A549 treated with AZD9567 at 1 μM for 4 hours (cell line): ENCODE results near the gene TMEM100. TPM values are rescaled to one million over a fixed set of nuclear protein-coding genes. Genes with fewer than 3 reads are reported as not detected.

ENCODE experiments used
- total RNA-seq: library from RNA; stranded (reverse); fragments of 200-300 nt; extraction: Qiagen RNA extraction; gene quantifications from 5 replicates; pipeline ENCODE4 v1.2.3, GENCODE V29; 2022; ENCODE audit not compliant: insufficient read depth

TMEM100 gene, protein sequence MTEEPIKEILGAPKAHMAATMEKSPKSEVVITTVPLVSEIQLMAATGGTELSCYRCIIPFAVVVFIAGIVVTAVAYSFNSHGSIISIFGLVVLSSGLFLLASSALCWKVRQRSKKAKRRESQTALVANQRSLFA
- total RNA-seq: not detected in 5 replicates

DNA sequence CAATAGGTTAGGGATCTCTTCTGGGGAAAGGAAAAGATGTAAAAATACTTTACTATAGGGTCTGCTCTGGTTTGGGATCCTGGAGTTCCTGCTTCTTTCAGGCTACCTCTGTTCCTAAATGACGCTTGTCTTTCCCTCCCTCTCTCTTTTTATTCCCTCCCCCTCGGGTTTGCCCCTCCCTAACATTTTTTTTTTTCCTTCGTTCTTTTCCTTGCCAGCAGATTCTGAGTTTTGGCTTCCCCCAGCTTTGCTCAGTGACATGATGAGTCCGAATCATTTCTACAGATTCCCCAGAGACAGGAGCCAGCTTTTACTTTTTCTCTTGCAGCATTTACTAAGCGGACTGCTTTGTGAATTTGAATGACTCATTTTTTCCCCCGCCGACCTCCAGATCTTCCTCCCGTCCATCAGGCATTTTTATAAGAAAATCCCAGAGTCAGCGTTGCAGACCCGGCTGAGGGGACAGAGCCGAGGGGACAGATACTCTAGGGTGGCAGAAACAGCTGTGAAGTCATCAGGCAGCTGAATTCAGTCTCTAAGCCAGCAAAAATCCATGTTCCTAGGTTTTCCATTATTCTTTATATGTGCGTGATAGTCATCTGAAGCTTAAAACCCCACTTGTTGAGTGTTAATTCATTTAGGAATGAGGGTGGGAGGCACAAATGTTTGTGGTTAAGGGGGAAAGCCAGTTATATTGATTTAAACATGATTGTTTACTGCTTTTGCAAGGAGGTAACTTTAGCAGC is at the start of gene TMEM100:
Gene TMEM100 (minus strand): TSS at position 123 of the 746 bp plus-strand sequence. CDS start 1,794 bp downstream, outside the sequence.

DNA sequence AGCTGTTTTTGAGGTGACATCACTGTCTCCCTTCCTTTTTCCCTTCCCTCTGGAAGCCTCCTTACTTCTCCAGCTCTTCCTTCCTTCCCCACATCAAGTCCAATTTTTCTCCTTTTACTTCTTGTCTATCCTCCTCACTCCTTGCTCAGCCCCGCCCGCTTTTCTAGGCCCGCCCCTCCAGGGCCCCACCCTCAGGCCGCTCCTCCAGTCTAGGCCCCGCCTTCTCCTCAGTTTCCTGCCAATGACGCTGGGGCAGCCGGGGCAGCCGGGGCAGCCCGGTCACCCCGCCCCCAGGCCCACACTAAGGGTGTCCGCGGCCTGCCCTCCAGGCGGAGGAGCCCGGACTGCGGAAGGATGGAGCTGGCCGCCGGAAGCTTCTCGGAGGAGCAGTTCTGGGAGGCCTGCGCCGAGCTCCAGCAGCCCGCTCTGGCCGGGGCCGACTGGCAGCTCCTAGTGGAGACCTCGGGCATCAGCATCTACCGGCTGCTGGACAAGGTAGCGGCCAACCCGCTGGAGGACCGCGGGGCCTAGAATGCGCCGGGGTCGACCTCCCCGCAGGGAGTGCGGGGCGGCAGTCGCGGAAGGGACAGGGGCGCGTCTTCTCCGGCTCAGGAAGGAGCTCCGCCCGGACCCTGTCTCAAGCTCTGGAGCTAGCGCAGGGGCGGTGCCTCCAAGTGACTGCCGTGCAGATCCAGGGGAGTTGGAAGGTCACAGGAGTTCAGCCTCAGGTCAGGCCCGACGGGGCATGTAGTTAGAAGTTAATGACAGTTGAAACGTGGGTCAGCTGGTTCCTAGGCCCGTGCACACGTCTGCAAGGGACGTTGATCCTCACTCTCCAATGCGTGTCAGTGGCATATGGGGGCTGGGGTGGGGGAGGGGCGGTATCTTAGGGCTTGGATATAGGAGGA is 28.3 kb upstream of the TMEM100 start, which contains the start of gene PCTP:
Gene PCTP (plus strand): TSS at position 302 of the 908 bp plus-strand sequence. CDS start 53 bp downstream, at position 355.

Other genes starting within 250 kb of the TMEM100 start
- gene SMIM36, start 211.4 kb downstream of the TMEM100 start, total RNA-seq: not detected in 5 replicates
- gene PCTP, start 28.2 kb upstream of the TMEM100 start, total RNA-seq: 19.2 to 24.0 TPM (median 22.2 TPM) in 5 replicates